ENCODE results near the gene MYO1G. TPM values are rescaled to one million over a fixed set of nuclear protein-coding genes. Genes with fewer than 3 reads are reported as not detected.
"Not testable (repeated sequence)": the region's sequence is repeated elsewhere in the genome, so short reads cannot be mapped to it uniquely, and the experiment has no call there.

MYO1G gene
- 0.77 TPM for total RNA-seq
- long read RNA-seq, partial matches to known transcripts, result 1 of 2 reads
- long read RNA-seq, other reads (novel, unspliced or antisense), result 0 of 2 reads

- Histone ChIP-seq H3K4me3 (peak within 1 kb of the TSS; percentile 17), H3K27me3 (ENCODE audit: low read depth) (no peaks in the 10 kb centered on the region), H3K36me3 (peaks cover 15% of the 10 kb centered on the region), H3K9me3 (replicated peaks) (no peaks in the 10 kb centered on the region), H3K27ac (replicated peaks) (peak within 1 kb of the TSS; percentile 34), H3K4me1 (peaks cover 14% of the 10 kb centered on the region)
- intact Hi-C loops (cut with micrococcal nuclease), result no loop called here
- peak; percentile 36 for DNase-seq
- TF ChIP-seq CTCF (IDR thresholded peaks at IDR 0.05; ENCODE audit: borderline replicate concordance), result no peak
Measured at GRCh38 chr7:44978511-44979366, at the start of gene MYO1G. Gene MYO1G, minus strand, starts transcription at chr7:44979015. Its CDS starts 54 bp downstream, at chr7:44978961.

GRCh38 chr7:45028138-45028919 lies 49.5 kb upstream of the MYO1G start:
- H3K4me1 ChIP-seq, result peaks cover 4% of the 10 kb centered on the region
- intact Hi-C loops (cut with micrococcal nuclease), result no loop called here
- H3K4me3 ChIP-seq, result peak overlapping the region; percentile 31
- peaks cover 5% of the 10 kb centered on the region for H3K9me3 ChIP-seq (replicated peaks)
- no peak for DNase-seq
- H3K27ac ChIP-seq (replicated peaks), result no peak overlapping the region
- H3K36me3 ChIP-seq, result peaks cover 9% of the 10 kb centered on the region
- no peaks in the 10 kb centered on the region for H3K27me3 ChIP-seq (ENCODE audit: low read depth)
- TF ChIP-seq CTCF (IDR thresholded peaks at IDR 0.05; ENCODE audit: borderline replicate concordance), result no peak

GRCh38 chr7:45027774-45028114 lies 48.9 kb upstream of the MYO1G start:
- H3K4me1 ChIP-seq, result no peaks in the 10 kb centered on the region
- peaks cover 5% of the 10 kb centered on the region for H3K9me3 ChIP-seq (replicated peaks)
- TF ChIP-seq CTCF (IDR thresholded peaks at IDR 0.05; ENCODE audit: borderline replicate concordance), result no peak
- no peak overlapping the region for H3K27ac ChIP-seq (replicated peaks)
- peaks cover 9% of the 10 kb centered on the region for H3K36me3 ChIP-seq
- intact Hi-C loops (cut with micrococcal nuclease), result no loop called here
- H3K4me3 ChIP-seq, result peak overlapping the region; percentile 31
- H3K27me3 ChIP-seq (ENCODE audit: low read depth), result no peaks in the 10 kb centered on the region
- DNase-seq, result no peak

GRCh38 chr7:45026984-45027773 lies 48.4 kb upstream of the MYO1G start:
- no peak for DNase-seq
- Histone ChIP-seq H3K27me3 (ENCODE audit: low read depth) (no peaks in the 10 kb centered on the region), H3K4me1 (no peaks in the 10 kb centered on the region), H3K36me3 (peaks cover 9% of the 10 kb centered on the region), H3K4me3 (peak overlapping the region; percentile 31), H3K9me3 (replicated peaks) (peaks cover 5% of the 10 kb centered on the region), H3K27ac (replicated peaks) (peak overlapping the region; percentile 36)
- intact Hi-C loops (cut with micrococcal nuclease), result no loop called here
- TF ChIP-seq CTCF (IDR thresholded peaks at IDR 0.05; ENCODE audit: borderline replicate concordance), result no peak

GRCh38 chr7:45026013-45026412 lies 47.2 kb upstream of the MYO1G start:
- H3K4me1 ChIP-seq, result no peaks in the 10 kb centered on the region
- intact Hi-C loops (cut with micrococcal nuclease), result no loop called here
- no peak overlapping the region for H3K4me3 ChIP-seq
- TF ChIP-seq CTCF (IDR thresholded peaks at IDR 0.05; ENCODE audit: borderline replicate concordance), result no peak
- peaks cover 9% of the 10 kb centered on the region for H3K36me3 ChIP-seq
- H3K9me3 ChIP-seq (replicated peaks), result peaks cover 5% of the 10 kb centered on the region
- no peak for DNase-seq
- H3K27me3 ChIP-seq (ENCODE audit: low read depth), result no peaks in the 10 kb centered on the region
- no peak overlapping the region for H3K27ac ChIP-seq (replicated peaks)

- intact Hi-C loops (cut with micrococcal nuclease); H3K27me3 ChIP-seq (ENCODE audit: low read depth); H3K4me1 ChIP-seq; H3K9me3 ChIP-seq (replicated peaks); H3K27ac ChIP-seq (replicated peaks); H3K36me3 ChIP-seq; H3K4me3 ChIP-seq; DNase-seq: not testable (repeated sequence)
Measured at GRCh38 chr7:45025473-45025872, 46.7 kb upstream of the MYO1G start.

Measured in left ventricle myocardium inferior (tissue), 1 donor.